Testis (tissue), 3 donors: ENCODE measurements around the gene MACROD2. TPM values are rescaled to one million over a fixed set of nuclear protein-coding genes. Genes with fewer than 3 reads are reported as not detected.

Experiments
- DNase-seq: peaks from one replicate; pipeline ENCODE4 v3.0.0-alpha.2; 2019
- H3K27ac ChIP-seq, 2 donors: fragments of 200-600 bp; sonication (generic); one replicate each; pipeline ENCODE4 v1.5.1; 2019
- H3K27me3 ChIP-seq: fragments of 200-600 bp; sonication (generic); one replicate; pipeline ENCODE4 v1.5.1; 2019
- H3K36me3 ChIP-seq: fragments of 200-600 bp; sonication (generic); one replicate; pipeline ENCODE4 v1.5.1; 2017; ENCODE audit warnings: low read depth; ENCODE audit errors: missing control alignments
- H3K4me1 ChIP-seq: fragments of 200-600 bp; sonication (generic); one replicate; pipeline ENCODE4 v1.5.1; 2019
- H3K4me3 ChIP-seq, 2 donors: fragments of 200-600 bp; sonication (generic); one replicate each; pipeline ENCODE4 v1.5.1; 2017 to 2019
- H3K9me3 ChIP-seq: fragments of 200-600 bp; sonication (generic); one replicate; pipeline ENCODE4 v1.5.1; 2017
- CTCF ChIP-seq, 3 experiments: fragments of 450-650 bp in 2 of 3; fragments of 200-600 bp in 1 of 3; sonication (generic) in 1 of 3; IDR thresholded peaks; one replicate each; pipeline ENCODE4 v1.5.1; 2016 to 2019; ENCODE audit warnings: antibody characterized with exemption in 3 of 3, mild to moderate bottlenecking in 2 of 3, moderate library complexity in 1 of 3
- POLR2A ChIP-seq: fragments of 450-650 bp; IDR thresholded peaks from one replicate; pipeline ENCODE4 v1.6.1; 2017; ENCODE audit warnings: antibody characterized with exemption, mild to moderate bottlenecking, moderate library complexity
- WGBS, 2 donors: methylation state at CpG; one replicate each; pipeline ENCODE4 v1.1.5; 2018; 5-methylcytosine and 5-hydroxymethylcytosine counted together
- intact Hi-C: fragments of 100-400 bp; cut with DNase I; formaldehyde crosslinking; loops from one replicate; pipeline ENCODE4 v1.15.1; 2023; ENCODE audit warnings: low total_unique reads
- polyA plus RNA-seq: library from polyadenylated mRNA; stranded (reverse); fragments of 350-450 nt; fragmentation: Illumina TruSeq; extraction: RNeasy Lipid Tissue Mini Kit (QIAGEN cat#74804); gene quantifications from one replicate; pipeline ENCODE4 v1.2.3, GENCODE V29; 2014; ENCODE audit warnings: low read depth, low replicate concordance; ENCODE audit not compliant: insufficient read depth
- total RNA-seq, 2 donors: library from RNA; depleted of rRNA; stranded (reverse); fragments of >200 nt; gene quantifications; one replicate each; pipeline ENCODE4 v1.2.3, GENCODE V29; 2016

The MACROD2 gene
- total and polyA plus RNA-seq, 3 donors from 2014 or later = 12.6 to 20.6 (median 16.8) TPM

- no peak for DNase-seq
- Histone ChIP-seq H3K4me3 (no peak overlapping the region), H3K27ac (no peak overlapping the region), H3K36me3 (no peaks in the 10 kb centered on the region), H3K4me1 (no peaks in the 10 kb centered on the region), H3K9me3 (no peaks in the 10 kb centered on the region), H3K27me3 (no peaks in the 10 kb centered on the region)
- intact Hi-C loops = no loop called here
- no peak for TF ChIP-seq POLR2A
- no peak for TF ChIP-seq CTCF (IDR thresholded peaks at IDR 0.05)
- 38 to 45% methylated on average over 3 of the region's 3 CpGs for WGBS, 2 donors
These were observed 668.8 kb downstream of the MACROD2 start for GRCh38 chr20:14664101-14664500.

- no peak for DNase-seq
These were observed 671.4 kb downstream of the MACROD2 start for GRCh38 chr20:14666696-14667095.

GRCh38 chr20:14667226-14667625 is 671.9 kb downstream of the MACROD2 start:
- DNase-seq = no peak
- no peaks in the 10 kb centered on the region for H3K9me3 ChIP-seq
- no peak overlapping the region for H3K27ac ChIP-seq
- intact Hi-C loops = no loop called here
- no peaks in the 10 kb centered on the region for H3K36me3 ChIP-seq
- no peaks in the 10 kb centered on the region for H3K27me3 ChIP-seq
- H3K4me3 ChIP-seq = no peak overlapping the region
- no peaks in the 10 kb centered on the region for H3K4me1 ChIP-seq
- TF ChIP-seq CTCF (IDR thresholded peaks at IDR 0.05) = no peak
- no peak for TF ChIP-seq POLR2A
- WGBS, 2 donors = 69 to 72% methylated on average over 2 of the region's 2 CpGs

More at GRCh38 chr20:14666696-14667095, 671.4 kb downstream of the MACROD2 start:
- H3K9me3 ChIP-seq = no peaks in the 10 kb centered on the region
- H3K27ac ChIP-seq = no peak overlapping the region
- H3K27me3 ChIP-seq = no peaks in the 10 kb centered on the region
- H3K4me3 ChIP-seq = no peak overlapping the region
- no peaks in the 10 kb centered on the region for H3K4me1 ChIP-seq
- H3K36me3 ChIP-seq = no peaks in the 10 kb centered on the region
- 61 to 62% methylated on average over 1 of the region's 1 CpG for WGBS, 2 donors
- intact Hi-C loops = no loop called here
- no peak for TF ChIP-seq CTCF (IDR thresholded peaks at IDR 0.05)
- no peak for TF ChIP-seq POLR2A

- H3K27ac ChIP-seq = no peak overlapping the region
- H3K36me3 ChIP-seq = no peaks in the 10 kb centered on the region
- DNase-seq = no peak
- H3K4me1 ChIP-seq = no peaks in the 10 kb centered on the region
- no peak overlapping the region for H3K4me3 ChIP-seq
- no peaks in the 10 kb centered on the region for H3K9me3 ChIP-seq
- no peaks in the 10 kb centered on the region for H3K27me3 ChIP-seq
- TF ChIP-seq POLR2A (no peak), CTCF (IDR thresholded peaks at IDR 0.05) (no peak)
- intact Hi-C loops = no loop called here
- 80 to 85% methylated on average over 2 of the region's 2 CpGs for WGBS, 2 donors
These were observed 676.8 kb downstream of the MACROD2 start for GRCh38 chr20:14672066-14672465.

- no peak overlapping the region for H3K27ac ChIP-seq
- intact Hi-C loops = no loop called here
- no peak for DNase-seq
- no peaks in the 10 kb centered on the region for H3K27me3 ChIP-seq
- no peaks in the 10 kb centered on the region for H3K4me1 ChIP-seq
- no peak overlapping the region for H3K4me3 ChIP-seq
- no peaks in the 10 kb centered on the region for H3K36me3 ChIP-seq
- H3K9me3 ChIP-seq = no peaks in the 10 kb centered on the region
- WGBS, 2 donors = 76 to 86% methylated on average over 5 of the region's 5 CpGs
- TF ChIP-seq POLR2A = no peak
- no peak for TF ChIP-seq CTCF (IDR thresholded peaks at IDR 0.05)
These were observed 677.8 kb downstream of the MACROD2 start for GRCh38 chr20:14673164-14673563.
